B cell (primary cell): ENCODE results near the gene CPEB3. TPM values are rescaled to one million over a fixed set of nuclear protein-coding genes. Genes with fewer than 3 reads are reported as not detected.

ENCODE experiments used
- ATAC-seq: fragments of 200-7000 bp; cut with Tn5 transposase; one replicate; pipeline ENCODE4 v1.10.0; 2021; ENCODE audit warnings: low read depth, mild to moderate bottlenecking, moderate number of reproducible peaks, moderate library complexity
- CTCF ChIA-PET: fragments of 350-600 bp; sonication (Branson Sonifier 250); formaldehyde crosslinking; loops from one replicate; lab custom pipeline; 2021; ENCODE audit warnings: antibody characterized with exemption, inconsistent platforms; lab: Charles Lee
- POLR2A ChIA-PET: fragments of 350-600 bp; sonication (Branson Sonifier 250); formaldehyde crosslinking; loops from one replicate; lab custom pipeline; 2021; ENCODE audit warnings: antibody characterized with exemption; lab: Charles Lee
- DNase-seq: peaks from one replicate; pipeline ENCODE4 v3.0.0; 2013
- H2AFZ ChIP-seq: 2 replicates; pipeline ENCODE4 v1.6.1; 2012; ENCODE audit warnings: mild to moderate bottlenecking, low read depth, low read length; ENCODE audit not compliant: insufficient read depth, poor library complexity, severe bottlenecking
- H3K27ac ChIP-seq, 2 donors: 1 replicate in 1 of 2; 2 replicates in 1 of 2; pipeline ENCODE4 v1.5.1; 2012 to 2013; ENCODE audit warnings: low read length in 2 of 2, mild to moderate bottlenecking in 2 of 2, moderate library complexity in 1 of 2
- H3K27me3 ChIP-seq, 4 experiments: fragments of 200-600 bp in 1 of 4; sonication (generic) in 1 of 4; replicated peaks in 1 of 4; 1 replicate in 2 of 4; 2 replicates in 2 of 4; pipeline versions ENCODE4 v1.6.1 to v1.7.0; 2013 to 2016; ENCODE audit warnings: low read length in 3 of 4, mild to moderate bottlenecking in 2 of 4, mixed read lengths in 1 of 4, moderate library complexity in 1 of 4; ENCODE audit not compliant: insufficient read depth in 4 of 4, control insufficient read depth in 3 of 4; ENCODE audit errors: control extremely low read depth in 1 of 4
- H3K36me3 ChIP-seq, 2 experiments: replicated peaks in 1 of 2; 1 replicate in 1 of 2; 2 replicates in 1 of 2; pipeline versions ENCODE4 v1.6.1 to v1.7.1; 2013; ENCODE audit warnings: low read length in 1 of 2; ENCODE audit not compliant: insufficient read depth in 2 of 2, control insufficient read depth in 1 of 2; ENCODE audit errors: control extremely low read depth in 1 of 2, extremely low read depth in 1 of 2
- H3K4me1 ChIP-seq, 2 donors: fragments of 200-600 bp in 1 of 2; sonication (generic) in 1 of 2; 1 replicate in 1 of 2; 2 replicates in 1 of 2; pipeline versions ENCODE4 v1.5.1 to v1.6.1; 2013 to 2017; ENCODE audit warnings: low read length in 2 of 2; ENCODE audit not compliant: control insufficient read depth in 2 of 2, insufficient read depth in 2 of 2
- H3K4me2 ChIP-seq: replicated peaks from 2 replicates; pipeline ENCODE3; 2012; ENCODE audit warnings: mild to moderate bottlenecking, low read depth, low read length; ENCODE audit not compliant: poor library complexity, severe bottlenecking
- H3K4me3 ChIP-seq, 5 experiments: fragments of 200-600 bp in 1 of 5; sonication (generic) in 1 of 5; 1 replicate in 3 of 5; 2 replicates in 2 of 5; pipeline versions ENCODE4 v1.5.1 to v1.7.0; 2011 to 2016; ENCODE audit warnings: low read length in 4 of 5, mild to moderate bottlenecking in 4 of 5, low read depth in 2 of 5, control low read depth in 1 of 5, moderate library complexity in 1 of 5; ENCODE audit not compliant: insufficient read depth in 1 of 5; ENCODE audit errors: control extremely low read depth in 1 of 5, extremely low read depth in 1 of 5
- H3K79me2 ChIP-seq: fragments of 200-600 bp; sonication (generic); one replicate; pipeline ENCODE4 v1.6.0; 2016; ENCODE audit warnings: low read length; ENCODE audit not compliant: control insufficient read depth, insufficient read depth
- H3K9ac ChIP-seq: fragments of 200-600 bp; sonication (generic); 2 replicates; pipeline ENCODE4 v1.6.1; 2017; ENCODE audit warnings: mild to moderate bottlenecking, low read length, moderate library complexity
- H3K9me3 ChIP-seq, 3 donors: one replicate each; pipeline versions ENCODE4 v1.6.1 to v1.7.1; 2013; ENCODE audit warnings: low read length in 2 of 3; ENCODE audit not compliant: control insufficient read depth in 2 of 3, insufficient read depth in 1 of 3; ENCODE audit errors: control extremely low read depth in 1 of 3
- H4K20me1 ChIP-seq: 2 replicates; pipeline ENCODE4 v1.6.0; 2012; ENCODE audit warnings: mild to moderate bottlenecking, low read length; ENCODE audit not compliant: insufficient read depth, control insufficient read depth, poor library complexity, severe bottlenecking
- H3K27ac Mint-ChIP-seq: one replicate; pipeline ENCODE4 v1.8.0; 2021; ENCODE audit warnings: mixed read lengths
- H3K27me3 Mint-ChIP-seq: one replicate; pipeline ENCODE4 v1.8.0; 2021; ENCODE audit warnings: mixed read lengths
- H3K4me1 Mint-ChIP-seq: one replicate; pipeline ENCODE4 v1.8.0; 2021; ENCODE audit warnings: mixed read lengths
- H3K4me3 Mint-ChIP-seq: one replicate; pipeline ENCODE4 v1.8.0; 2021; ENCODE audit warnings: mixed read lengths
- H3K9me3 Mint-ChIP-seq: one replicate; pipeline ENCODE4 v1.8.0; 2022; ENCODE audit warnings: mixed read lengths; ENCODE audit not compliant: insufficient read depth
- EZH2 ChIP-seq: IDR thresholded peaks from 2 replicates; pipeline ENCODE4 v1.6.1; 2012; ENCODE audit warnings: borderline replicate concordance, low read depth, mild to moderate bottlenecking, moderate library complexity, low read length; ENCODE audit not compliant: insufficient read depth, poor library complexity, severe bottlenecking
- WGBS: methylation state at CpG from one replicate; pipeline ENCODE4 v1.1.5; 2013; ENCODE audit warnings: missing lambda C conversion rate; ENCODE audit not compliant: insufficient coverage; 5-methylcytosine and 5-hydroxymethylcytosine counted together
- intact Hi-C: fragments of 100-400 bp; cut with micrococcal nuclease; formaldehyde crosslinking; loops from one replicate; pipeline ENCODE4 v1.10.0; 2022
- polyA plus RNA-seq: library from polyadenylated mRNA; depleted of rRNA; stranded (reverse); fragments of >200 nt; gene quantifications from 2 replicates; pipeline ENCODE4 v1.2.3, GENCODE V29; 2012
- total RNA-seq, 2 donors: library from RNA; stranded (reverse); fragments of 120-200 nt in 1 of 2; gene quantifications; 1 replicate in 1 of 2; 2 replicates in 1 of 2; pipeline versions ENCODE4 v1.2.3 to v1.2.4, GENCODE V29; 2013 to 2022
- TF ChIP-seq, protein P1 (sequence below): fragments of 200-600 bp; IDR thresholded peaks from one replicate; pipeline ENCODE4 v1.8.0; 2022; ENCODE audit warnings: antibody characterized with exemption, mild to moderate bottlenecking

The CPEB3 gene
- total and polyA plus RNA-seq, 2 donors (not counting 1 experiment from before 2014, with no cell fraction given), result 1.6 to 6.7 TPM

DNA sequence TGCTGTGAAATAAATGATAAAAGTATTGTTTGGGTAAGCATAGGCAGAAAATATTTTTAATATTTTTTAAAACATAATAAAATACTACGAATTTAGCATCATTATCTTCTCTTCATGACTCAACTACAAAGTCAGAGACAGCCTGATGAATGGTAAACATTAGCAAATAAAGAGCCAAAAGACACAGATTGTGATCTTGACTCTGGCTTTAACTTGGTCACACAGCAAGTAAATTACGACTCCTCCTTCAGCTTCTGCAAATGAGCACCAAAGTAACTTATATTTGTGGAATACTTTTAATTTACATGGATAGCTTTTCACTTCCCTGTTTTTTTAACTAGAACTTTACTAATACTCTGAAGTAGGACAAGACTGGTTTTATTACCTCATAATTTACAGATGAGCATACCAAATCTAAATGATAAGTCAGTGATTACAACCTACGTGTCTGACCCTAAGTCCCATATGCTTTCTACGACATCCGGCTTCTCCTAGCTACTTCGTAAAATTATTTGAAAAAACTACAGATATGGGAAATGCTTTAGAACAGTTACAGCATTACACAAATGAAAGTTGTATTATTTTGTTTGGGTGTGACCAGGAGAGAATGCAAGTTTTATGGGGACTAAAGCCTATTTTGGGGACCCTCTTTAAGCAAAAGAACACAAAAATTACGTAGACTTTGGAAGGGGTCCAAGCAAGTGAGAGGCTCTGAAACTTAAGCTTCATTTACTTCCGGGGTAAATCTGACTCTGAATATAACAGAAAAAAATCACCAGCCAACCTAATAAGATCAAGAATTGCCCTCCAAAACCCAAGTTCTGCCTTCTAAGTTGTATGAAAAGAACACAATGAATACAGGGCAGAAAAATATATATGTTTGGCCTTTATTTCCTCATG lies 133.8 kb downstream of the CPEB3 start:
- Mint-ChIP-seq H3K4me3 (no peak overlapping the region), H3K27me3 (no peaks in the 10 kb centered on the region), H3K9me3 (no peaks in the 10 kb centered on the region), H3K27ac (no peak overlapping the region), H3K4me1 (peaks cover 1% of the 10 kb centered on the region)
- Histone ChIP-seq H3K27me3 (no peaks in the 10 kb centered on the region), H4K20me1 (no peaks in the 10 kb centered on the region), H3K9me3 (no peaks in the 10 kb centered on the region), H2AFZ (no peak overlapping the region), H3K4me1 (no peaks in the 10 kb centered on the region), H3K9ac (no peak overlapping the region), H3K4me3 (no peak overlapping the region), H3K27ac (no peak overlapping the region), H3K4me2 (no peak overlapping the region), H3K79me2 (no peaks in the 10 kb centered on the region), H3K36me3 (no peaks in the 10 kb centered on the region)
- WGBS, result no CpG with 5 or more reads among the region's 8 CpGs
- DNase-seq (no peak), ATAC-seq (no peak)
- TF ChIP-seq, protein P1, sequence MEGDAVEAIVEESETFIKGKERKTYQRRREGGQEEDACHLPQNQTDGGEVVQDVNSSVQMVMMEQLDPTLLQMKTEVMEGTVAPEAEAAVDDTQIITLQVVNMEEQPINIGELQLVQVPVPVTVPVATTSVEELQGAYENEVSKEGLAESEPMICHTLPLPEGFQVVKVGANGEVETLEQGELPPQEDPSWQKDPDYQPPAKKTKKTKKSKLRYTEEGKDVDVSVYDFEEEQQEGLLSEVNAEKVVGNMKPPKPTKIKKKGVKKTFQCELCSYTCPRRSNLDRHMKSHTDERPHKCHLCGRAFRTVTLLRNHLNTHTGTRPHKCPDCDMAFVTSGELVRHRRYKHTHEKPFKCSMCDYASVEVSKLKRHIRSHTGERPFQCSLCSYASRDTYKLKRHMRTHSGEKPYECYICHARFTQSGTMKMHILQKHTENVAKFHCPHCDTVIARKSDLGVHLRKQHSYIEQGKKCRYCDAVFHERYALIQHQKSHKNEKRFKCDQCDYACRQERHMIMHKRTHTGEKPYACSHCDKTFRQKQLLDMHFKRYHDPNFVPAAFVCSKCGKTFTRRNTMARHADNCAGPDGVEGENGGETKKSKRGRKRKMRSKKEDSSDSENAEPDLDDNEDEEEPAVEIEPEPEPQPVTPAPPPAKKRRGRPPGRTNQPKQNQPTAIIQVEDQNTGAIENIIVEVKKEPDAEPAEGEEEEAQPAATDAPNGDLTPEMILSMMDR, result no peak
- TF ChIP-seq EZH2, result no peak
- intact Hi-C loops, result loop anchor here (10.0 kb wide), 1 partner anchor 48 kb away; no protein-coding TSS in a partner anchor
- POLR2A ChIA-PET, result no interaction called here
- CTCF ChIA-PET, result interaction anchor here (0.7 to 0.9 kb wide), 3 partner anchors 12 to 877 kb away, joined by 3 to 5 read pairs (median 3); no protein-coding TSS in a partner anchor

- Histone ChIP-seq H3K79me2 (no peaks in the 10 kb centered on the region), H2AFZ (no peak overlapping the region), H3K27ac (no peak overlapping the region), H3K4me3 (no peak overlapping the region), H3K4me2 (no peak overlapping the region), H4K20me1 (no peaks in the 10 kb centered on the region), H3K36me3 (no peaks in the 10 kb centered on the region), H3K4me1 (peaks cover 13 to 18% of the 10 kb centered on the region in 2 donors), H3K9ac (no peak overlapping the region), H3K9me3 (no peaks in the 10 kb centered on the region), H3K27me3 (no peaks in the 10 kb centered on the region)
- ChIA-PET POLR2A (no interaction called here), CTCF (no interaction called here)
- intact Hi-C loops, result loop anchor here (10.0 kb wide), 1 partner anchor 54 kb away; no protein-coding TSS in a partner anchor
- TF ChIP-seq EZH2, result no peak
- TF ChIP-seq, protein P1, result no peak
- no peak for ATAC-seq
- Mint-ChIP-seq H3K4me1 (peaks cover 30% of the 10 kb centered on the region), H3K27ac (no peak overlapping the region), H3K4me3 (no peak overlapping the region), H3K27me3 (no peaks in the 10 kb centered on the region), H3K9me3 (no peaks in the 10 kb centered on the region)
- DNase-seq, result no peak
These were observed 140.1 kb downstream of the CPEB3 start for GRCh38 chr10:92150823-92151222.
